PC-3 (cell line): ENCODE data around the gene CARD19. TPM values are rescaled to one million over a fixed set of nuclear protein-coding genes. Genes with fewer than 3 reads are reported as not detected.

ENCODE experiments used
- ATAC-seq: fragments of 200-7000 bp; cut with Tn5 transposase; 2 replicates; pipeline ENCODE4 v1.9.1; 2020; ENCODE audit warnings: mild to moderate bottlenecking, moderate library complexity
- BruUV-seq: library from RNA; stranded (reverse); fragments of 400-500 nt; replicated peaks from 2 replicates; lab custom pipeline; 2021; lab: Mats Ljungman, UMichigan
- CTCF ChIA-PET: fragments of 300-600 bp; sonication (Branson Sonifier 250); formaldehyde crosslinking; loops from one replicate; lab custom pipeline; 2022; ENCODE audit warnings: antibody characterized with exemption; lab: Charles Lee
- POLR2A ChIA-PET: fragments of 300-600 bp; sonication (Branson Sonifier 250); formaldehyde crosslinking; loops from one replicate; lab custom pipeline; 2022; ENCODE audit warnings: antibody characterized with exemption; ENCODE audit not compliant: unreplicated experiment; lab: Charles Lee
- DNase-seq: peaks from one replicate; pipeline ENCODE4 v3.0.0-alpha.2; 2015
- H2AFZ ChIP-seq: fragments of 300-600 bp; sonication (generic); 2 replicates; pipeline ENCODE4 v1.6.0; 2016; ENCODE audit warnings: antibody characterized with exemption, low read length
- H3F3A ChIP-seq: fragments of 300-600 bp; sonication (generic); one replicate; pipeline ENCODE4 v1.6.0; 2017; ENCODE audit warnings: antibody characterized with exemption, low read length, control low read depth, mild to moderate bottlenecking; ENCODE audit not compliant: unreplicated experiment
- H3K27ac ChIP-seq: fragments of 300-600 bp; sonication (generic); 2 replicates; pipeline ENCODE4 v1.5.1; 2016; ENCODE audit warnings: mild to moderate bottlenecking, low read length
- H3K27me3 ChIP-seq: fragments of 300-600 bp; sonication (generic); 2 replicates; pipeline ENCODE4 v1.6.1; 2016; ENCODE audit warnings: low read length, mixed read lengths
- H3K36me3 ChIP-seq: fragments of 300-600 bp; sonication (generic); 2 replicates; pipeline ENCODE4 v1.6.1; 2016; ENCODE audit warnings: low read depth, mixed run types, low read length, mixed read lengths
- H3K4me1 ChIP-seq: fragments of 300-600 bp; sonication (generic); 2 replicates; pipeline ENCODE4 v1.5.1; 2016; ENCODE audit warnings: low read length; ENCODE audit not compliant: insufficient read depth
- H3K4me2 ChIP-seq: fragments of 300-600 bp; sonication (generic); 2 replicates; pipeline ENCODE4 v1.6.0; 2016; ENCODE audit warnings: low read length
- H3K4me3 ChIP-seq: fragments of 300-600 bp; sonication (generic); 2 replicates; pipeline ENCODE4 v1.5.1; 2016; ENCODE audit warnings: mild to moderate bottlenecking, low read length, mixed read lengths
- H3K79me2 ChIP-seq: fragments of 300-600 bp; sonication (generic); 2 replicates; pipeline ENCODE4 v1.6.1; 2017; ENCODE audit warnings: low read length, mixed read lengths
- H3K9ac ChIP-seq: fragments of 300-600 bp; sonication (generic); 2 replicates; pipeline ENCODE4 v1.6.0; 2016; ENCODE audit warnings: mild to moderate bottlenecking, low read length
- H3K9me2 ChIP-seq: fragments of 300-600 bp; sonication (generic); replicated peaks from 2 replicates; pipeline ENCODE4 v1.6.1; 2016; ENCODE audit warnings: mixed run types, low read length, mixed read lengths
- H3K9me3 ChIP-seq: fragments of 300-600 bp; sonication (generic); 2 replicates; pipeline ENCODE4 v1.6.1; 2016; ENCODE audit warnings: low read length, mixed read lengths
- H4K20me1 ChIP-seq: fragments of 300-600 bp; sonication (generic); 2 replicates; pipeline ENCODE4 v1.6.1; 2016; ENCODE audit warnings: low read length, mixed read lengths
- CTCF ChIP-seq: fragments of 300-600 bp; sonication (generic); conservative IDR thresholded peaks from 2 replicates; pipeline ENCODE4 v1.5.1; 2017; ENCODE audit warnings: antibody characterized with exemption, low read depth, mild to moderate bottlenecking, low read length
- EZH2 ChIP-seq: fragments of 300-600 bp; sonication (generic); IDR thresholded peaks from one replicate; pipeline ENCODE4 v1.6.1; 2017; ENCODE audit warnings: antibody characterized with exemption, mild to moderate bottlenecking, low read length; ENCODE audit not compliant: unreplicated experiment
- EZH2phosphoT487 ChIP-seq: fragments of 300-600 bp; sonication (generic); IDR thresholded peaks from 2 replicates; pipeline ENCODE4 v1.6.1; 2018; ENCODE audit warnings: mild to moderate bottlenecking, antibody characterized with exemption, low read length, borderline replicate concordance
- intact Hi-C: fragments of 100-400 bp; cut with micrococcal nuclease; formaldehyde crosslinking; loops from 2 replicates; pipeline ENCODE4 v1.9.0; 2023
- total RNA-seq: library from RNA; depleted of rRNA; stranded (reverse); fragments of >200 nt; gene quantifications from 2 replicates; pipeline ENCODE4 v1.2.3, GENCODE V29; 2014

The CARD19 gene
- total RNA-seq, 1 experiment from 2014 or later: 68.6 TPM

- DNase-seq: peak; percentile 63
- no peaks in the 10 kb centered on the region for H3K9me2 ChIP-seq
- peak within 1 kb of the TSS; percentile 73 for H3K9ac ChIP-seq
- ATAC-seq: peak; percentile 88
- H3K4me3 ChIP-seq: peak within 1 kb of the TSS; percentile 88
- H3K36me3 ChIP-seq: no peaks in the 10 kb centered on the region
- peaks cover 19% of the 10 kb centered on the region for H3K4me1 ChIP-seq
- H4K20me1 ChIP-seq: no peaks in the 10 kb centered on the region
- no peaks in the 10 kb centered on the region for H3F3A ChIP-seq
- ChIA-PET CTCF (interaction anchor here (0.6 kb wide), 1 partner anchor 38 kb away, joined by 4 read pairs; the partner anchor contains the start of gene CARD19), POLR2A (interaction anchor here (0.6 kb wide), 1 partner anchor 42 kb away, joined by 4 read pairs; no protein-coding TSS in a partner anchor)
- peak within 1 kb of the TSS; percentile 98 for H3K4me2 ChIP-seq
- H3K27ac ChIP-seq: 0 out of 2 replicates have a peak within 1 kb of the TSS, but pooled peaks have one; percentile 16
- no peak for TF ChIP-seq EZH2
- no peak for TF ChIP-seq CTCF
- TF ChIP-seq EZH2phosphoT487: no peak
- no TSS peak for BruUV-seq
- peaks cover 23% of the 10 kb centered on the region for H3K79me2 ChIP-seq
- peak within 1 kb of the TSS; percentile 93 for H2AFZ ChIP-seq
- intact Hi-C loops: no loop called here
- no peaks in the 10 kb centered on the region for H3K27me3 ChIP-seq
- H3K9me3 ChIP-seq: no peaks in the 10 kb centered on the region
Measured at GRCh38 chr9:93134015-93134739, 38.2 kb downstream of the CARD19 start, which contains the start of gene NINJ1. Gene NINJ1 (minus strand): TSS chr9:93134251. CDS start chr9:93134217, 34 bp downstream.

GRCh38 chr9:93134740-93135444 is 38.9 kb downstream of the CARD19 start:
- Histone ChIP-seq H3F3A (no peaks in the 10 kb centered on the region), H3K4me1 (peaks cover 19% of the 10 kb centered on the region), H3K9me2 (no peaks in the 10 kb centered on the region), H2AFZ (peak overlapping the region; percentile 93), H3K27me3 (no peaks in the 10 kb centered on the region), H3K27ac (no peak overlapping the region), H4K20me1 (no peaks in the 10 kb centered on the region), H3K36me3 (no peaks in the 10 kb centered on the region), H3K9me3 (no peaks in the 10 kb centered on the region), H3K4me3 (peak overlapping the region; percentile 88), H3K4me2 (peak overlapping the region; percentile 98), H3K79me2 (peaks cover 23% of the 10 kb centered on the region), H3K9ac (peak overlapping the region; percentile 73)
- POLR2A ChIA-PET: no interaction called here
- DNase-seq (no peak), ATAC-seq (no peak)
- intact Hi-C loops: no loop called here
- CTCF ChIA-PET: no interaction called here
- no TSS peak for BruUV-seq
- TF ChIP-seq CTCF (no peak), EZH2 (no peak), EZH2phosphoT487 (no peak)
